Kidney tubule cell (primary cell): ENCODE results near the gene GRID1.
A peak's percentile ranks its signal among the peaks of the same experiment; 100 is the strongest.

ENCODE experiments used
- DNase-seq: peaks from one replicate; pipeline ENCODE4 v3.0.0-alpha.2; 2018; ENCODE audit warnings: low spot score

The GRID1 gene

DNA sequence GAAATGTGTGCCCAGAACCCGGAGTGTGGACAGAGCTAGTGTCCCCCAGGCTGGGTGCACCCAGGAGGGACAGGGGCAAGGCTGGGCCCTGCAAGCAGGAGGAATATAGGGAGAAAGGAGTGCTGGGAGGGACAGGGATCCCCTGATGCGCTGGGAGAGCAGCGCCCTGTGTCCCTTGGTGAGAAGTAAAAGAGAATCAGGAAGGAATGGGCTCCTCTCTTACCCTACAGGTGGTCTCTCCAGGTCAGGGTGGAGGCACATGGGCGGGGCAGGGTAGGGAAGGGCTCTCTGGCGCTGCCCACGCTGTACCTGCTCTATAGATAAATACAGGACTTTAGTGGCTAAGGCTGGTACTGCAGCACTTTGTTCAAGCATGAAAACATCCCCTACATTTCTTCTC lies 753.8 kb downstream of the GRID1 start:
- no peak for DNase-seq

DNA sequence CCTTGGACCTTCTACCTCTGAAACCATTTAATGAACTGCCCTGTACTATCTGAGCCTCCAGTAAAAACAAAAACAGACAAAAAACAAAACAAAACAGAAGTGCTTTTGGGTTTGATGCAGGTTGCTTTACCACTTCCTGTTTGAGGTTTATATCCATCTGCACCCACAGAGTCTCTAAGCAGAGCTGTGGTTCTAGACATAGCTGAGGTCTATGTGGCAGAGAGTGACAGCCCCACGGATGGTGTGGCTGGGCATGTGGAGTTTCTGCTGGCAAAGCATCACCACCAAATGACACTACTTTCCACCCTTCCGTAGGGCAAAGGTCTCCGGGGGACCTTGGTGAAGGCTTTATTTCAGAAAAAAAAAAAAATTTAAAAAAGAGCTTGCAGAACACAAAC lies 754.2 kb downstream of the GRID1 start:
- no peak for DNase-seq

DNA sequence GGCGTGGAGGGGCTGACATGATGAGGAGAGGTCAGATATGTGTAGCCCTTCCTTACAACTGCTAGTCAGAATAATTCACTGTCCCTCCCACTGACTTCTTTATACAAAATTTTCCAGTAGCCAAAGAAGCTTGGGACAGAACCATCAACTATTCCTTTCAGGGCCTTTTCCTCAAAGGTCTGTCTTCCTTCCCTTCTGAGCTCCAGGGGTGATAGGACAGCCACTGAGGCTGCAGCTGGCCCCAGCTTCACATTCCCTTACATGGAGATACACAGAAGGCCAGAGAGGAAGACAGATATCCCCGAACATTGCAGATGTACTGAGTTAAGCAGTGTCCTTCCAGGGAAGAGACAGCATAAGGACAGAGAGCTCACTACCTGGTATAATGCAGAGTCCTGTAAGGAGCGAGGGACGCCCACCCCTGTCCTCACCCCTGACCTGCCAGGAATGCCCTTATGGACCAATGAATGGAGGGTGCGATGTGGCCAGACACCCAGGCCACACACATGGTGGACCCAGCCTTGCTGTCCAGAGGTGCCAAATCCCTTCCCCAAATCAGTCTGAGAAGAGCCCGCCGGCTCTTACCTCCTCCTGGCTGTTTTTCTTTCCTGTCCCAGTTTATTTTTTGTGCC lies 754.7 kb downstream of the GRID1 start:
- DNase-seq: no peak

DNA sequence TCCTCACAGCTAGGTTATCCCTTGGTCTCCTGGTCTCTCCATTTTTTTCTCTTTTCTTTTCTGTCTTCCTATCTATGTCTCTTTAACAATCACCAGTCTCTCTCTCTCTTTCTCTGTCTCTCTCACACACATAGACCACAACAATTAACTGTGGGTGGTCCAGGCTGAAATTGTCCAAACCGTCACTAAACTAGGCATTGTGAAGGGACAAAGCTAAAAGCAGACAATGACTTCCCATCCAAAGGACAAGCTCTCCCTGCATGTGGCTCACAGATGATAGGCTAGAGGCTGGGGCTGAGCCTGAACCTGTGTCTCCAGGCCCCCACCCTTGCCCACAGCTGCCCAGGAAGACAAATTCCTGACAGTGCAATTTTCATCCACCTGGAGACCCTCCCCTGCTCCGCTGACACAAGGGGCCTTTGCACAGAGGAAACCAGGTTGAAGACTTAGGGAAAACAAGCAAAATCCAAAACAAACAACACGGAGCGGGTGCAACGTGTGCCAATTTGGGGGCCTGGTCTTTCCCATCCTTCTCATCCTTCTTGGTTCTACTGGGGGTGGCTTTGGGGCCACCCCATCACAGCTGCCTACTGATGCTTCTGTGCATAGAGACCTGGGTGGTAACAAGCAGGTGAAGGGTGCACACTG lies 755.4 kb downstream of the GRID1 start:
- no peak for DNase-seq

DNA sequence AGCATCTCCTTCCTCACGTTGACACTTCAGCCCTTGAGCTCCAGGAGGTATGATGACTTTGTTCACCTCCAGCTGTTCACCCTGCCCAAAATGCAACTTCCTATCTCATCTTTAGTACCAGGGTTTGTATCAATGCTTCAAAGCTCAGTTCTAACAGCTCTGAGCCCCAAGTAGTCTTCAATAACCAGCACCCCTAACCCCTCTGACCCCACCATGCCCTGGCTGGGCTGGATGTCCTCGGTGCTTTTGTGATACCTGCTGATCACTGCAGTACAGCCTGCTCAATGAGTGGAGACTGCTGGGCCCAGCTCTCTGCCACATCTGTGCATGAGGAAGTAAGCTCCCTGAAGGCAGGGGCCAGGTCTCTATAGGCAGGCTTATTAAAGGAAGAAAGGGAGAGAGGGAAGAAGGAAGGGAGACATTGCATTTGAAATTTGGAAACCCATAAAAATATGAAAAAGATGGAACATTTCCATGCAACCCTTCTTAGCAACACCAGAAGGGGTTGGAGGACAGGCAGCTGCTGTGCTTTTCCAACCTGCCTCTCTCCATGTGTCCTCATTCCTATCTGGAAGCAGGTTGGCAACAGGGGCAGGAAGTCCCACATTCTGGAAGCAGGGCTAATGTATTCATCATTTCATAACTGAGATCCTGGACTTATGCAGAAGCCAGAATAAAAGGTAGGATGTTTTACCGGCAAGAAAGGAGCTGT lies 756.1 kb downstream of the GRID1 start:
- no peak for DNase-seq

DNA sequence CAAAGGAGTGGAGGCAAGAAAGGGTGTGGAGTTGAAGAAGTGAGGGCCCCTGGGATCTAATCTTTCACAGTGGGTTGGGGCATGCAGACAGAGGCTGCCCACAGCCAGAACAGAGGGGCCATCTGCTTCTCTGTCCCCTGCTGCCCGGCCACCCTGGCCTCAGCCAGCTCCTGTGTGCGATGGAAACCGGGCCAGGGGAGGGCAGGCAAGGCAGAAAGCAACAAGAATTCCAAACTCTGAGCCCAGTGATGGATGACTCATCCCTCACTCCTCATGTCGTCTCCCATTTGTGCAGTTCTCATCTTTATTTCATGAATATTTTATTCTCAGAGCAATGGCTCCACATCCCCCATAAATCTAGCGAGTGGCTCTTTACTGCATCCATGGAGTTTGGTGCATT lies 757.1 kb downstream of the GRID1 start:
- no peak for DNase-seq

DNA sequence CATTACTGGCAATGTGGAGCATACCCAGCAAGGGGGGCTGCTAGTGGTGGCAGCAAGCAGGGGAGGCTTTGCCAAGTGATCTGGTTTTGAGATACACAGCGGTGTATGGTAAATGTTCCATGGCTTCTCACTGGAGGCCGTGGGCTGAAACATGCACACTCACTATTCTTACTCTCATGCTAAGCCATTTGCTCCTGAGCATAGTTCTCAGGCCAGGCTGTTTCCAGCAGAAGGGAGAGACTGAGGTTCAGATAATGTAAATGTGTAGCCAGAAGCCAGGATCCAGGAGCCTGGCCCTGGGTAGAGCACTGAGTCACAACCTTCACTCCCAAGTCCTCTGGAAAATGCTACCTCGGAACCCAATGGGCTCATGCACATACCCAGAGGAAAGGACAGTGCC lies 757.9 kb downstream of the GRID1 start:
- DNase-seq: no peak

DNA sequence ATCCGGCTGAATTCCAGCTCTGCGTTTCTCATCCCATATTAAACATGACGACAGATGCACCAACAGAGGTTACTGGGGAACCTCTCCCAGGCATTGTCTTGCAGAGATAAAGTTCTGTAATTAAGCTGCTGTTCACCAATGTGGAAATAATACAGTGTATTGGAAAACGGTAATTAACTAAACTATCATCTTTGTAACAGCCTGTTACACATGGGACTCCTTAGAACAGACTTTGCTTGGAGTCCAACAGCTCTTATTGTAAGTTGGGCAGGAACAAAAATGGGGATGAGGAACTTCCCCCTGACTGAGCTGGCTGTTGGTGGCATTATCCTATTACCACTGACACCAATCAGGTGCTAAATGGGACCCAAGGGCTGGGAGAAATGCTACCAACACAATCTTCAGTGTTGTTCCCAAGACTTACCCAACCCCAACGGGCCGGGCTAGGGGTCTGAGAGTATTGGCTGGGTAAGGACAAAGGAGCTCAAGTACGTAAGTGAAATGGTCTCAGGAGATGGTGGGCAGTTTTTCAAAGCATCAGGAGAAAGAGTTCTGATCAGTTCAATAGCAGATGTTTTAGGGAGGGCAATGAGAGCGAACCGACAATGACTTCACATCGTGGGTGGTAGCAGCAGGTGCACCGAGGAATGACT lies 759.4 kb downstream of the GRID1 start:
- no peak for DNase-seq

DNA sequence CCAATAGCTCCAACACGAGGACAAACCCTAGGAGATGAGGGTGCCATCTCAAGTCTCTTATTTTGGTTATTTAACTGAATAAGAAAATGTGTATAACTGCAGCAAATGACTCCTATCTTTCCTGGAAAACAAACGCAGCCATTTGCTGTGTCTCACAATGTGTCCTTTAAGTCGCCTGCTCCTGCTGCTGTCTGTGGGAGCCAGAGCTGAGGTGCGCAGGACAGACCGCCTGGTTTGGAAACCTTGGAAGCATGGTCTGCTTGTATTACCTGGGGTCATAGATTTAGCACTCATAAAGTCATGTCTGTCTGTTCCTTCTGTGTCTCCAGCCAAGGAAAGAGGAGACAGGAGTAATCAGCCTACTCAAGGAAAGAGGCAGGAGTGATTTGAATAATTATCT lies 760.2 kb downstream of the GRID1 start:
- DNase-seq: no peak

DNA sequence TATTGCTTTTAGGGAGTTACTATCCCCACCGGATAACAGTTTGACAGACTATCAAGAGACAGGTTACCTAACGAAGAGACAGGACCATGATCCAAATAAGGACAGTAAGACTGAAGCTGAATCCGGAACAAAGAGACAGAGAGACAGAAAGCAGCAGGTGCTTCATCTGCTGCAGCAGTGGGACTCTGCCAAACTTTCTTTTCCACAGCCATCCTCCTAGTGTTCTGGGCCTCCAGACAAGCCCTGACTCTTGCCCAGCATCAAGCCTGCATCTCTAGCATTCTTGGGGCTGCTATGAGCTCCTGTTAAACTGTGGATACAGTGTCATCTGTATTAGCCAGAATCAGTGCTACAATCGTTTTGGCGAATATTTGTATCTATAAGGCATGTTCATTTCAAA lies 761.7 kb downstream of the GRID1 start:
- DNase-seq: no peak

DNA sequence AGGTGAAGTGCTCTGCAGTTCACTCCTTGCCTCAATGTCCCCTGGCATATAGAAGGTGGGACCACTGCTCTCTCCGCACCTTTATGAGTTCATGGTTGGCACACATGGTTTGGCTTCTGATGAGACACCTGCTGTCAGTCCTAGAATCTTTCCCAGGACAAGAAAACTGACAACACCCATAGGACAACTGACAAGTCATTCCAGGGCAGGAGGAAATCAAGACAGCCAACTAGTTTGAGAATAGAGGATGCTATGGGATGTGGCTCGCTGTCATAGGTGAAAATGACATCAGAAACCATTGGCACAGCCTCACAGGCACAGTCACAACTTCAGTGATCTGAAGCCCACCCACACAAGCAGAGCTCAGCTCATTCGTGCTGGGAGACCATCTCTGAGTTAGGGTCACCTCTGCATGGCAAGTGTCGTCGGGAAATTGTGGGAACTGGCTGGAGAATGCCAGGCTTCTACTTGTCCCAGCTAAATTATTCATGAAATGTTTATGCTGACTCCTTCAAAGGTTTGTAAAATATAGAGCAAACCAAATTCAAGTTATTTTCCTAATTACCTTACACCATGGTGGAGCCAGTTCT lies 762.4 kb downstream of the GRID1 start:
- no peak for DNase-seq

DNA sequence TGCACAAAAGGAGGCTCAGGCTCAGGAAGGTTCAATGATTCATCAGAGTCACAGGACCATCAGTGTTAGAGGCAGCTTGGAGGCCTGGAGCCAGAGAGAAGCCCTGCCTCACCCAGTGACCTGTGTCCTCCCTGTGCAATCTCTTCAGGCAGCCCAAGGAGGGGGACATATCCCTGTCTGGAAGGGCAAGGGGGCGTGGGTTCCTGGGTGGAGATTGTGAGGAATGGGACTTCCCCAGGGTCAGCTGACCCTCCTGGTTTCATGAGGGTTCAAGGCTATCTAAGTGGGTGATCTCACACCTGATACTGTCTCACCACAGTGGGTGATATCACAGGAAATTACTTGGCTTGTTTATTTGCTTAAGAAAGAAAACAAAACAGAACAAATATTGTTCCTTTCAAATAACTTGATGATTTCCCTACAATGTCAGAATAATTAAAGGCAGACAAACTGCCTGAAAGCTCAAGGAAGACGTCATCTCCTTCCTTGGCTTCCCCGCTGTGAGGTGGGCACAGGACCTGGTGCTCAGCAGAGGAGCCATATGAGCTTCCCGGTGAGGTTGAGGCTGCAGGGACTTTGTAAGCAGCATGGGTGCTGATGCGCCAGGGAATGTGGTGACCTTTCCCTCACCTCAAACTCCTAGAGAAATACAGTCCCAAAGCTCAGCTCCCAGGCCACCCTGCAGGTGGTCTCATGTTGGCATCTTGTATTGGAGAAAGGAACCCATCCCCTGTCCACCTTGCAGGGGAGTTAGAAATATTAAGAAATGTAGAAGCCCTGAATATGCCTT lies 763.2 kb downstream of the GRID1 start:
- peak; percentile 32 for DNase-seq

DNA sequence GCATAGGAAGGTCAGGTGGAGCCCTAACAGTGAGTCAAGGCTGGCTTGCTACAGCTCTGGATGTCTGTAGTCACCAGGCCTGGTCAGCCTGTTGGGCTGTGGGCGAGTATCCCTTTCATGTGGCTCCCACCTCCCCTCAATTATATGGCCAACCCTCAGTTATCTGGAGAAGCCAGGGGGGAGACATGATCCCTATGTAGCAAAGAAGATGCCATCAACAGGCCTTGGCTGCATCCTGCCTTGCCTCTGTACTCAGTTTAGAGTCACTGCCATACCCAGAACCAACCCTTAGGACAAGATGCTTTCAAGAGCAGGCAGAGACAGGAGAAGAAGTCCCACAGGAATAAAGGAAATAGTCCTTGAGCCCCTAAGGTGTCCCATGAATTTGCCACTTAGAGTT lies 763.9 kb downstream of the GRID1 start:
- DNase-seq: no peak

DNA sequence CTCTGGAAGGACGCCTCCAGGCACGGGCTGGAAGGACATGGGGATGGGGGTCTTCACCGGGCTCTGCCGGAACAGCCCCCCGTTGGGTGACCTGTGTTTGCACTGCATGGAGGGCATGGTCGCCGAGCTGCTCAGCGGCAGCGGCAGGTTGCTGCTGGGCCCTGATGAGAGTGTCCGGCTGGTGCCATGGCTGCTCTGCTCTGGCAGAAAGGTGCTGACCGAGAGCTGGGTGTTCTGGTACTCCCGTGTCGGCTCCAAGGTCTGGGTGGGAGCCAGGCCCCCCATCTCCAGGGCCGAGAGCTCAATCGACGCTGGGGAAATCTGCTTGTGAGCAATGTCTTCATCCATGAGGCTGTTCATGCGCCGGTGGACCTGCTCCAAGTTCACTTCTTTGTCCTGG lies 764.3 kb downstream of the GRID1 start:
- DNase-seq: no peak

DNA sequence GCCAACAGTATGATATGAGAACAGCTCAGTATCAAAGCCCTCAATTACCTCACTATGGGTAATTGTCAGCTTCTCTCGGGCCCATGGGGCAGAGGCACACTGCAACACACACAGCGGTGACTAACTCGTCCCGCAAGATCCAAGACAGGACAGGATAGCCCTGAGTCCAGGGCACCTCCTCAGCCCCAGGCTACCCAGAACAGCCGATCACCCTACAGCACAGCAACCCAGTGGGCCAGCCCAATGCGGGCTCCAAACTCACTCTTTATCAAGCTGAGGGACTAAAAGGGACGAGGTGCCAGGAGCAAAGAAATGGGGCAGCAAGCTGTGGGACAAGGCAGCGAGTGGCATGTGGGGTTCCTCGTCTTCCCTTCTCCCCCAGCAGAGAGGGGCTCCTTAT lies 765.1 kb downstream of the GRID1 start:
- DNase-seq: no peak

DNA sequence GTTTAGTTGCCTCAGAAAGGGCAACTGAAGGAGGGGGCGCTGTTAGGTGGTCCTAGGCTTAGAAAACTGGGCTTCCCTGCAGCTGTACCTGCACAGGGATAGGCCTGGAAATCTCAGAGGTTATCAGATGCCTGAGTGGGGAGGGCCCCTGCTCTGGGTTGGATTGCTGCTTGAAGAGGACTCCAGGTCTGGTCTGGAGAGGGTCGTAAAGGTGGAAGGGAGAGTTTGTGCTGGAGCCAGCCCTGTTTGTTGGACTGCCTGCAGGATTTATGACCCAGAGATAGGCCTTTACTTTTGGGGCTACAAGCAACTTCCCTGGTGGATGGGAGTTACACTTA lies 765.9 kb downstream of the GRID1 start:
- DNase-seq: no peak

DNA sequence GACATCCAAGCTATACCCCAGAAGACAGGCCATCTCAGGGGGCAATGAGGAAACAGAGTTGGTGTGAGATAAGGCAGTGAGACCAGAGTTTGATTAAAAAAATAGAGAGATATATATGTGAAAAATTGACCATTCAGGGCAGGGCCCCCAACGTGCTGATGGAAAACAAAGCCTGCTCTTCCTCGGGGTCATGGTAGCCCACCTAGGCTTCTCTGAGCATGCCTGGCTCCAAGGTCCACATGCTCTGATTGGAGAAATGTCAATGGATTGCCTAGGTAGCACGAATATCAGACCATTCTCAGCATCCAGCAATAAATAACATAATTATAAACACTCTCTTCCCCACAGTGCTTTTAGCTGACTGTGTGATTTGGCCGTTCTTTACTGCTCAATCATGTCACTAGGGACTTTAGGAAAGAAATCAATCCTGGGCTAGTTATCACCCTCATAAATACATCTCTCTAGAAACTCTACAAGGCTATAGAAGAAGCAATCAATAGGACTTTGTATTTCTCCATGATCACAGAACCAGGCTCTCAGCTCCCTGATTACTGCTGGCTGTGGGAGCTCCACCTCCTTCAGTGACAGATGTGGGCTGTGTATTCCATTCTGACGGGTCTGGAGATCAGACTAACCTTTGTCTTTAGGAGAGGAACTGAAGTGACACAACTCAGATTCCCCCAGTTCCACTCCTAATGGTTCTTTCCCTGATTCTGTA lies 766.4 kb downstream of the GRID1 start:
- DNase-seq: no peak

DNA sequence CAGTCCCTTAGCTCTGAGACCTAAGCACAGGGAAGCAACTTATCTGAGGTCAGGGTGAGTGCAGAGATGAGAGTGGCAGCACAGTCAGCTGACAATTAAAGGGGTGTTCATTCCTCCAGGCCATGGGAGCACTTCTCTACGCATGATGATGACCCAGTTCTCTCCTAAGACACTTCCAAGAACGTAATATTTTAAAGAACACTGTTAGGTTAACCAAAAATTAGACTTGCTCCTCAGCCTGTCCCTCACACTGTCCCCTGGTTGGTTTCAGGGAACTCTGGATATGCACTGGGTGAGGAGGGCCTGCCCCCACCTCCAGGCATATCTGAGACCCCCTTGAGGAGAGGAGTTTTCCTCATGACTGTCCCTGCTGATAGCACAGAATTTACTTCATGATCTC lies 767.5 kb downstream of the GRID1 start:
- DNase-seq: no peak

DNA sequence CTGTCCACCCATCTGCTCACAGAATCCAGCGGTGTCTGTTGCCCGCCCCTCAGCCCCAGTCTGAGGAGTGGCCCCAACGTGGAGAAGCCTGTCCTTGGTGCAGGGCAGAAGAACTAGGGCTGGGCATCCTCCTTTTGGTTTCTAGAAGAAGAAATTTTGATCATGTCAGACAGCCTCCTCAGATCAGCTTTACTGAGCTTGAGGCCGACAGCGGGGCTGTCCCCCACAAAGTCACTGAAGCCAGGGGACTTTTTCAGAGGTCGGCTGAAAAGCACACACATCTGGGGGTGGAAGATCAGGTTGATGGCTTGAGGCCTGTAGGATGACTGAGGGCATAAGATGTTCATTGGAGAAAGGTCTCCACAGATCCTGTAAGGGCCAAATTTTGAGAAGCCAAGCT lies 767.9 kb downstream of the GRID1 start:
- DNase-seq: no peak

DNA sequence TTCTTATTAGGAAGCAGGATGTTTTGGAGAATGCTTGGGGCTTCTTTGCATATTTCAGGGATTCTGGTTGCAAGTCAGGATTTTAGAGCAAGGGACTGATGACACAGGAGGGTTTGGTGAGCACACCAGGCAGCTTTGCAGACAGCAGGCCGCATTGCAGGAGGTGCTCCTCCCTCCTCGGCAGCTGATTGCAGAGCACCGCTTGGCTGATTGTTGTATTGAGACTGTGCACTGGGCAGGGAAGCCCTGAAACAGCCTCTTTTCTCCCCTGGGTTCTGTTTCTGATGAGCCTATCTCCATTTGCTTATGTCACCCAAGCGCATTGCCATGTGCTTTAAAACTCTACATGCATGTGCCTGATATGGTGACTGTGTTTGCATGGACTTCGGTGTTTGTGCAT lies 769.6 kb downstream of the GRID1 start:
- DNase-seq: no peak

DNA sequence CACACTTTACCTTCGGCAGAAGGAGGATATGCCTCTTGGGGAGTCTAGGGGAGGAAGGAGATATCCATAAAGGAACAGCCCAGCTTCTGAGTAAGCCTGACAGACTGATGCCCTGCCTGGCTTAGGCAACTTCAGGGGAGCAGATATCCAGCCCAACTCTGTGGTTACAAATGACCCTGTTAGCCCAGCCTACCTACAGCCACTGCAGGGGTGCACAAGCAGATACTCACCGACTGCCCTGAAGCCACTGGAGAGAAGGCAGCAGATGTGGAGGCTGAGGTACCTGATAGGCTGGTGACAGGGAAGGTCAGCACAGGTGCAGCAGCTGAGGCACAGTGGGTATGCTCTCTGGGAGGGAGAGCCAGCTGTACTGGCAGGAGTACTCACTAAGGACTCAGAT lies 770.2 kb downstream of the GRID1 start:
- DNase-seq: no peak
